GM12878 (cell line): ENCODE data around the gene IPP. TPM values are rescaled to one million over a fixed set of nuclear protein-coding genes. Genes with fewer than 3 reads are reported as not detected.
A peak's percentile ranks its signal among the peaks of the same experiment; 100 is the strongest.

Experiments
- ATAC-seq: fragments of 200-7000 bp; cut with Tn5 transposase; 3 replicates; pipeline ENCODE4 v1.9.1; 2020; ENCODE audit warnings: mild to moderate bottlenecking, moderate library complexity
- BruUV-seq: library from RNA; stranded (reverse); fragments of 400-500 nt; replicated peaks from 2 replicates; lab custom pipeline; 2021; lab: Mats Ljungman, UMichigan
- CTCF ChIA-PET: fragments of 300-600 bp; sonication (Branson Sonifier 250); formaldehyde crosslinking; extraction: SDS; loops from one replicate; lab custom pipeline; 2021; ENCODE audit warnings: inconsistent platforms; lab: Yijun Ruan, JAX
- POLR2A ChIA-PET: fragments of 350-600 bp; formaldehyde crosslinking; extraction: SDS; loops from one replicate; lab custom pipeline; 2021; ENCODE audit warnings: inconsistent platforms; lab: Charles Lee
- RAD21 ChIA-PET: fragments of 300-600 bp; sonication (Branson Sonifier 250); formaldehyde crosslinking; loops from one replicate; lab custom pipeline; 2023; ENCODE audit warnings: antibody characterized with exemption; ENCODE audit not compliant: unreplicated experiment; lab: Charles Lee
- SMC1A ChIA-PET: fragments of 300-600 bp; sonication (Branson Sonifier 250); formaldehyde crosslinking; loops from one replicate; lab custom pipeline; 2023; ENCODE audit not compliant: unreplicated experiment, uncharacterized antibody; lab: Charles Lee
- DNase-seq: peaks from one replicate; pipeline ENCODE4 v3.0.0-alpha.2; 2011; ENCODE audit warnings: low read depth, low spot score
- FAIRE-seq: peaks from 3 replicates; lab custom pipeline; 2011; peaks lifted over from hg19 to GRCh38; lab: Jason Lieb, UNC
- H2AFZ ChIP-seq: 2 replicates; pipeline ENCODE4 v1.6.0; 2011; ENCODE audit warnings: low read depth, low read length, control low read depth; ENCODE audit not compliant: control insufficient read depth
- H3K27ac ChIP-seq: 2 replicates; pipeline ENCODE4 v1.5.1; 2011; ENCODE audit warnings: control low read depth; ENCODE audit not compliant: control insufficient read depth, insufficient read depth
- H3K27me3 ChIP-seq, 2 experiments: replicated peaks in 1 of 2; 2 replicates each; pipeline versions ENCODE4 v1.6.0 to v1.6.1; 2011; ENCODE audit warnings: low read length in 1 of 2; ENCODE audit not compliant: control insufficient read depth in 2 of 2, insufficient read depth in 2 of 2
- H3K36me3 ChIP-seq, 2 experiments: 2 replicates each; pipeline ENCODE4 v1.5.1; 2011; ENCODE audit warnings: low read length in 1 of 2; ENCODE audit not compliant: control insufficient read depth in 2 of 2, insufficient read depth in 2 of 2
- H3K4me1 ChIP-seq: 2 replicates; pipeline ENCODE4 v1.6.1; 2011; ENCODE audit warnings: mild to moderate bottlenecking, low read length, moderate library complexity, mixed read lengths; ENCODE audit not compliant: control insufficient read depth, insufficient read depth
- H3K4me2 ChIP-seq: 2 replicates; pipeline ENCODE4 v1.6.0; 2011; ENCODE audit warnings: control low read depth; ENCODE audit not compliant: control insufficient read depth, insufficient read depth
- H3K4me3 ChIP-seq: fragments of 200-600 bp; sonication (generic); 2 replicates; pipeline ENCODE4 v1.5.1; 2016
- H3K79me2 ChIP-seq: 2 replicates; pipeline ENCODE4 v1.6.0; 2011; ENCODE audit warnings: low read length; ENCODE audit not compliant: control insufficient read depth, insufficient read depth
- H3K9ac ChIP-seq: 2 replicates; pipeline ENCODE4 v1.8.0; 2011; ENCODE audit warnings: low read length, control low read depth, mixed read lengths; ENCODE audit not compliant: control insufficient read depth, insufficient read depth
- H3K9me3 ChIP-seq: replicated peaks from 3 replicates; pipeline ENCODE4 v1.5.1; 2011; ENCODE audit warnings: mild to moderate bottlenecking, low read length; ENCODE audit not compliant: control insufficient read depth, insufficient read depth
- H4K20me1 ChIP-seq: 2 replicates; pipeline ENCODE4 v1.6.0; 2011; ENCODE audit not compliant: control insufficient read depth, insufficient read depth
- ASH2L ChIP-seq: fragments of 300-600, 200-600 bp; sonication (generic); IDR thresholded peaks from 2 replicates; pipeline ENCODE4 v1.6.1; 2017; ENCODE audit warnings: low read depth, mild to moderate bottlenecking, borderline replicate concordance
- CHD1 ChIP-seq: IDR thresholded peaks from 2 replicates; pipeline ENCODE4 v1.6.1; 2012; ENCODE audit warnings: low read depth, low read length, improper control_type of control experiment
- EZH2 ChIP-seq: IDR thresholded peaks from 2 replicates; pipeline ENCODE4 v1.6.1; 2012; ENCODE audit warnings: low read depth, mild to moderate bottlenecking, control low read depth, inconsistent platforms, low read length, borderline replicate concordance; ENCODE audit not compliant: control insufficient read depth
- HDAC2 ChIP-seq: fragments of 200-600 bp; sonication (generic); IDR thresholded peaks from 2 replicates; pipeline ENCODE4 v1.6.1; 2017
- HDGF ChIP-seq: fragments of 450-650 bp; IDR thresholded peaks from 2 replicates; pipeline ENCODE4 v1.6.1; 2016; ENCODE audit warnings: antibody characterized with exemption
- LARP7 ChIP-seq: fragments of 450-650 bp; IDR thresholded peaks from 2 replicates; pipeline ENCODE4 v1.6.1; 2017; ENCODE audit warnings: mild to moderate bottlenecking
- NFXL1 ChIP-seq: fragments of 450-650 bp; IDR thresholded peaks from 2 replicates; pipeline ENCODE4 v1.6.1; 2017; ENCODE audit warnings: antibody characterized with exemption, mild to moderate bottlenecking, borderline replicate concordance
- PKNOX1 ChIP-seq: fragments of 450-650 bp; IDR thresholded peaks from 2 replicates; pipeline ENCODE4 v1.6.1; 2016; ENCODE audit warnings: mild to moderate bottlenecking
- POLR2AphosphoS5 ChIP-seq: IDR thresholded peaks from 2 replicates; pipeline ENCODE4 v1.6.1; 2011; ENCODE audit warnings: mild to moderate bottlenecking, low read length, inconsistent platforms
- SMAD1 ChIP-seq: fragments of 450-650 bp; IDR thresholded peaks from 2 replicates; pipeline ENCODE4 v1.6.1; 2018; ENCODE audit warnings: mild to moderate bottlenecking, low read depth; ENCODE audit not compliant: partially characterized antibody
- SREBF2 ChIP-seq: IDR thresholded peaks from 2 replicates; pipeline ENCODE4 v1.6.1; 2012; ENCODE audit warnings: mild to moderate bottlenecking, low read length
- SUPT20H ChIP-seq: IDR thresholded peaks from 2 replicates; pipeline ENCODE4 v1.6.1; 2011; ENCODE audit warnings: low read depth, mild to moderate bottlenecking, low read length, moderate library complexity, borderline replicate concordance; ENCODE audit not compliant: control insufficient read depth
- TBL1XR1 ChIP-seq: IDR thresholded peaks from 2 replicates; pipeline ENCODE4 v1.6.1; 2012; ENCODE audit warnings: low read depth, low read length, improper control_type of control experiment
- USF2 ChIP-seq: IDR thresholded peaks from 2 replicates; pipeline ENCODE4 v1.6.1; 2011; ENCODE audit warnings: low read depth, low read length, improper control_type of control experiment, borderline replicate concordance
- YBX1 ChIP-seq: fragments of 450-650 bp; IDR thresholded peaks from 2 replicates; pipeline ENCODE4 v1.6.1; 2016; ENCODE audit warnings: antibody characterized with exemption
- YY1 ChIP-seq: IDR thresholded peaks from 2 replicates; pipeline ENCODE4 v1.6.1; 2011; ENCODE audit warnings: low read depth, mild to moderate bottlenecking, low read length
- ZNF687 ChIP-seq: fragments of 450-650 bp; IDR thresholded peaks from 2 replicates; pipeline ENCODE4 v1.6.1; 2017; ENCODE audit warnings: mild to moderate bottlenecking, moderate library complexity
- ZSCAN29 ChIP-seq: fragments of 450-650 bp; IDR thresholded peaks from 2 replicates; pipeline ENCODE4 v1.6.1; 2017; ENCODE audit warnings: mild to moderate bottlenecking, moderate library complexity
- WGBS: methylation state at CpG from one replicate; pipeline ENCODE4 v1.1.6; 2016; ENCODE audit warnings: low lambda C conversion rate; ENCODE audit not compliant: insufficient replicate concordance, insufficient coverage; ENCODE audit errors: missing lambda C conversion rate; 5-methylcytosine and 5-hydroxymethylcytosine counted together
- in situ Hi-C: fragments of 300-500 bp; cut with MboI; formaldehyde crosslinking; loops from 9 replicates; pipeline ENCODE4 v1.14.3; 2018; ENCODE audit warnings: mixed read lengths
- intact Hi-C: fragments of 100-400 bp; cut with micrococcal nuclease; formaldehyde crosslinking; loops from one replicate; pipeline ENCODE4 v1.14.2; 2022; ENCODE audit not compliant: unreplicated experiment
- polyA plus RNA-seq, 11 experiments: library from polyadenylated mRNA; depleted of rRNA in 4 of 11; unstranded in 6 of 11; stranded (reverse) in 5 of 11; fragments of >200 nt; fragmentation: Nextera tagmentation in 4 of 11; fragmentation: Illumina TruSeq in 1 of 11; extraction: Ambion mirVana in 4 of 11; extraction: Trizol in 1 of 11; gene quantifications; 1 replicate in 1 of 11; 2 replicates in 10 of 11; pipeline versions ENCODE4 v1.2.1 to v1.2.3, GENCODE V29; 2011 to 2016; ENCODE audit warnings: inconsistent platforms in 2 of 11, missing spikeins in 2 of 11, low read depth in 1 of 11
- total RNA-seq, 4 experiments: library from RNA; depleted of rRNA in 3 of 4; stranded (reverse); fragments of >200 nt in 3 of 4; fragmentation: Illumina TruSeq in 1 of 4; extraction: Trizol in 1 of 4; gene quantifications; 2 replicates each; pipeline versions ENCODE4 v1.2.1 to v1.2.3, GENCODE V29; 2013 to 2021

IPP gene
- total and polyA plus RNA-seq, 10 of the 15 experiments (the other 5 are each of a cell fraction or from before 2014, with no cell fraction given): 4.7 to 15.0 (median 10.4) TPM

GRCh38 chr1:45687014-45687753 lies 63.3 kb downstream of the IPP start:
- peaks cover 3% of the 10 kb centered on the region; the same call in 1 of the 2 replicates for H3K4me1 ChIP-seq
- TSS peak; percentile 84 for BruUV-seq
- DNase-seq (peak; percentile 97), FAIRE-seq (peak; percentile 94), ATAC-seq (peak; percentile 90)
- ChIA-PET RAD21 (interaction anchor here (0.9 to 2.6 kb wide), 5 partner anchors 9 to 119 kb away, joined by 3 to 16 read pairs (median 4); partner anchors contain the start of gene NASP), SMC1A (interaction anchor here (1.6 to 1.8 kb wide), 2 partner anchors 63 to 156 kb away, joined by 5 to 8 read pairs; partner anchors contain the start of gene IPP), POLR2A (interaction anchor here (0.6 to 2.4 kb wide), 6 partner anchors 9 to 123 kb away, joined by 3 to 18 read pairs (median 4); partner anchors contain the start of gene IPP), CTCF (interaction anchor here (1.2 to 1.6 kb wide), 2 partner anchors 12 to 156 kb away, joined by 3 to 5 read pairs; no protein-coding TSS in a partner anchor)
- H3K36me3 ChIP-seq: peaks cover 0 to 8% of the 10 kb centered on the region in 2 experiments; a peak in 1 of 4 replicates
- no peaks in the 10 kb centered on the region for H3K9me3 ChIP-seq
- peaks cover 82% of the 10 kb centered on the region for H3K79me2 ChIP-seq
- H3K27me3 ChIP-seq: no peaks in the 10 kb centered on the region
- intact Hi-C loops (loop anchor here (1.0 to 10.0 kb wide), 9 partner anchors 63 to 658 kb away; partner anchors contain the start of genes CCDC163, IPP, MAST2 and MMACHC), in situ Hi-C loops (no loop called here)
- peak overlapping the region; percentile 73 for H2AFZ ChIP-seq
- H3K4me3 ChIP-seq: peak overlapping the region; percentile 98
- H3K27ac ChIP-seq: peak overlapping the region; percentile 100
- H4K20me1 ChIP-seq: no peaks in the 10 kb centered on the region
- WGBS: under 1% methylated on average over 44 of the region's 44 CpGs
- peak overlapping the region; percentile 91 for H3K4me2 ChIP-seq
- peak overlapping the region; percentile 99 for H3K9ac ChIP-seq
- no peak for TF ChIP-seq LARP7
- no peak for TF ChIP-seq ASH2L
- peak; percentile 83 for TF ChIP-seq ZNF687
- TF ChIP-seq SMAD1: peak; percentile 85
- TF ChIP-seq PKNOX1: peak; percentile 67; the same call in 1 of the 2 replicates
- TF ChIP-seq YY1: peak; percentile 92
- no peak for TF ChIP-seq SREBF2
- TF ChIP-seq NFXL1: no peak
- TF ChIP-seq YBX1: no peak
- 0 out of 2 replicates have a peak, but pooled peaks have one; percentile 24 for TF ChIP-seq CHD1
- TF ChIP-seq HDGF: no peak
- peak; percentile 81 for TF ChIP-seq ZSCAN29
- TF ChIP-seq SUPT20H: no peak
- TF ChIP-seq HDAC2: no peak
- no peak for TF ChIP-seq USF2
- TF ChIP-seq POLR2AphosphoS5: peak; percentile 99
- peak; percentile 20; the same call in 1 of the 2 replicates for TF ChIP-seq TBL1XR1
- TF ChIP-seq EZH2: no peak
